Stimulated activated CD4-positive, alpha-beta T cell treated with anti-CD3 and anti-CD28 coated beads, TNF-alpha, amount 100 ng/mL, for 24 hours (primary cell): ENCODE measurements around the gene ANAPC4.

Source experiments
- DNase-seq, 3 experiments: peaks; one replicate each; pipeline ENCODE4 v3.0.0-alpha.2; 2020; ENCODE audit warnings: low read depth in 3 of 3

Gene ANAPC4

GRCh38 chr4:25433966-25434827 is 57.1 kb downstream of the ANAPC4 start:
- no peak for DNase-seq

- no peak for DNase-seq
These were observed 60.9 kb downstream of the ANAPC4 start for GRCh38 chr4:25437926-25438325.

- DNase-seq: peak; percentile 9 to 27 (median 22)
These were observed 62.9 kb downstream of the ANAPC4 start for GRCh38 chr4:25439918-25440477.

GRCh38 chr4:25440478-25441030 is 63.5 kb downstream of the ANAPC4 start:
- DNase-seq: no peak

- DNase-seq: peak in 1 of 3 experiments; percentile 4
These were observed 64.6 kb downstream of the ANAPC4 start for GRCh38 chr4:25441519-25442117.

- no peak for DNase-seq
These were observed 65.8 kb downstream of the ANAPC4 start for GRCh38 chr4:25442863-25443307.

- no peak for DNase-seq
These were observed 66.8 kb downstream of the ANAPC4 start for GRCh38 chr4:25443851-25444250.

- no peak for DNase-seq
These were observed 69.5 kb downstream of the ANAPC4 start for GRCh38 chr4:25446611-25447010.

- no peak for DNase-seq
These were observed 71.5 kb downstream of the ANAPC4 start for GRCh38 chr4:25448379-25449109.

DNA sequence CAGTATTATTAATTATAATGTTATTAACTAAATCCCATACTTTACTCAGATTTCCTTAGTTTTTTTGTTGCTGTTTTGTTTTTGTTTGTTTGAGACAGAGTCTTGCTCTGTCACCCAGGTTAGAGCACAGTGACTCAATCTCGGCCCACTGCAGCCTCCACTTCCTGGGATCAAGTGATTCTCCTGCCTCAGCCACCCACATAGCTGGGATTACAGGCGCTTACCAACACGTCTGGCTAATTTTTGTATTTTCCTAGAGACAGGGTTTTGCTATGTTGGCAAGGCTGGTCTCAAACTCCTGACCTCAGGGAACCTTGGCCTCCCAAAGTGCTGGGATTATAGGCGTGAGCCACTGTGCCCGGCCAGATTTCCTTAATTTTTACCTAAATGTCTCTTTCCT is 72.2 kb downstream of the ANAPC4 start:
- no peak for DNase-seq

GRCh38 chr4:25449688-25450087 is 72.6 kb downstream of the ANAPC4 start:
- no peak for DNase-seq

GRCh38 chr4:25450491-25450901 is 73.4 kb downstream of the ANAPC4 start:
- DNase-seq: no peak

DNA sequence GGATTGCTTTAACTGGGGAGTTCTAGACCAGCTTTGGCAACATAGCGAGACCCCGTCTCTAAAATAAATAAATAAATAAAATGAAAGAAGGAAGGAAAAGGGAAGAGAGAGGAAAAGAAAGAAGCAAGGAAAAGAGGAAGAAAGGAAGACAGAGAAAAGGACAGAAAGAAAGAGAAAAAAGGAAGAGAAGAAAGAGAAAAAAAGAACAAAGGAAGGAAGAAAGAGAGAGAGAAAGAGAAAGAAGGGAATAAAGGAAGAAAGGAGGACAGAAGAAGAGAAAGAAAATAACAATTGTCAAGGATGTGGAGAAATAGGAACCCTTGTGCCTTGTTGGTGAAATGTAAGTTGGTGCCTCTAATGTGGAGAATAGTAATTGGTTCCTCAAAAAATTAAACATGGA is 74.6 kb downstream of the ANAPC4 start:
- no peak for DNase-seq

- DNase-seq: no peak
These were observed 75.0 kb downstream of the ANAPC4 start for GRCh38 chr4:25452081-25452480.

- DNase-seq: no peak
These were observed 77.4 kb downstream of the ANAPC4 start for GRCh38 chr4:25454476-25454875.

DNA sequence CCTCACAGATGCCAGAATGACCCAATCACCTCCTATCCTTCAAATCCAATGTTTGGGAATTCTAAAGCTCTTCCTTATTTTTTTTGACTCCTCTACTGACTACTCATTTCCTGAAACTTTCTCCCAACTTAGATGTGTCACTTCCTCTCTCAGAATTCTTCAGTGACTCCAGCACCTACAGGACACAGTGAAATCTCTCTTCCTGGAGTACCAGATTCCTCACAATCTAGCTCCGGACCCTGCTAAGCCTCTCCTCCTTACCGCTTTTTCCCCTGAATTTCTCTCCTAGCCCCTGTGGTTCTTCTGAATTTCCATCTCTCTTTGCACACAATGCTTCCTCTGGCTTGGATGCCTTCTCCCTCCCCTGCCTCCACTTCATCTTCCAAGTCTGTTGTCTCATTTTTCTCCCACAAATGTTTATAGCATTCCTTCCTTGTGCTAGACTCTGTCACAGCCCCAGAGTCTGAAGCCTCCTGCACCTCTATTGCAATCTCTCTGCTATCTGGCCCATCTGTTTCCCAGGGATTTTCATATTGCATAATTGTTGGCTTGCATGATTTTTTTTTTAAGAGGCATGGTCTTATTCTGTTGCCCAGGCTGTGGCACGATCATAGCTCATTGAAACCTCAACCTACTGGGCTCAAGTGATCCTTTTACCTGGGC is 80.1 kb downstream of the ANAPC4 start:
- DNase-seq: no peak

GRCh38 chr4:25466966-25467697 is 90.1 kb downstream of the ANAPC4 start:
- DNase-seq: no peak

DNA sequence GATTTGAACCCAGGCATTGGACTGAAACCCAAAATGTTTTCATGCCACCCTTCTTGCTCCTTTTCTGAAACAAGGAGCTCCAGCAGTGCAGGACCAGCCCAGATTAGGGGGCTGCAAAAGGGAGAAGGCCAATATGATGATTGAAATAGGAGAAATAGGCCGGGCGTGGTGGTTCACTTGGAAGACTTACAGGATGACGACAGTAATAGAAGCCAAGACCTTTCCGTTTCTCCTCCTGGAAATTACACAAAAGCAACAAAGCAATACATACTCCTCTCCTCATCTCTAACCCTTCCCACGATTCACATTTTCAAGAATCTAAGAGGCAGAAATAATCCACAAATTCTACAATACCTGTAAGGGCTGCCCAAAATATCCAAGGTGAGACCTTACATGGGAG is 90.8 kb downstream of the ANAPC4 start:
- no peak for DNase-seq
